ENCODE measurements around the gene SLC6A8. TPM values are rescaled to one million over a fixed set of nuclear protein-coding genes. Genes with fewer than 3 reads are reported as not detected.

The SLC6A8 gene
- total RNA-seq, 1 experiment from 2014 or later = 27.4 TPM

DNA sequence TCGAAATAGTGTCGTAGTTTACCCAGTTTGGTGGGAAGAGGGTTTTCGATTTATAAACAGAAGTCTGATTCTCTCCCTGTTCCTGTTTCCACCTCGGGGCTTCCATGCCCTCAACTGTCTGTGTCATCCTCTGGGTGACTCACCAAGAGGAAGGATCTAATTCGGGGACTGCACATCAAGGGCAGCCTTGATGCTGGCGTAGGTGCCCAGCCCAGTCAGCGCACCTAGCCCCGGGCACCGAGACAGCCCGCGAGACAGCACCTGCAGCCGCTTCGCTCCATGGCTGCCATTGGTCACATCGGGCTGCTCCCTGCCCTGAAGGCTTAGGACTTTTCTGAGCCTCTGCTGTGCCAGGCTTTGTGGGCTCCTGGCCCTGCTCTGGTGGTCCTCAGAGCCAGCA is 44.7 kb downstream of the SLC6A8 start:
- Mint-ChIP-seq H3K4me1 (ENCODE audit: low read depth, unreplicated experiment) (peaks cover 8% of the 10 kb centered on the region), H3K9me3 (ENCODE audit: low read depth, unreplicated experiment) (peaks cover 7% of the 10 kb centered on the region), H3K4me3 (ENCODE audit: low read depth, unreplicated experiment) (no peak overlapping the region), H3K27ac (ENCODE audit: unreplicated experiment) (no peak overlapping the region), H3K36me3 (ENCODE audit: insufficient read depth, unreplicated experiment) (peaks cover 8% of the 10 kb centered on the region), H3K27me3 (ENCODE audit: unreplicated experiment) (no peaks in the 10 kb centered on the region)
- TF ChIP-seq, protein P1, sequence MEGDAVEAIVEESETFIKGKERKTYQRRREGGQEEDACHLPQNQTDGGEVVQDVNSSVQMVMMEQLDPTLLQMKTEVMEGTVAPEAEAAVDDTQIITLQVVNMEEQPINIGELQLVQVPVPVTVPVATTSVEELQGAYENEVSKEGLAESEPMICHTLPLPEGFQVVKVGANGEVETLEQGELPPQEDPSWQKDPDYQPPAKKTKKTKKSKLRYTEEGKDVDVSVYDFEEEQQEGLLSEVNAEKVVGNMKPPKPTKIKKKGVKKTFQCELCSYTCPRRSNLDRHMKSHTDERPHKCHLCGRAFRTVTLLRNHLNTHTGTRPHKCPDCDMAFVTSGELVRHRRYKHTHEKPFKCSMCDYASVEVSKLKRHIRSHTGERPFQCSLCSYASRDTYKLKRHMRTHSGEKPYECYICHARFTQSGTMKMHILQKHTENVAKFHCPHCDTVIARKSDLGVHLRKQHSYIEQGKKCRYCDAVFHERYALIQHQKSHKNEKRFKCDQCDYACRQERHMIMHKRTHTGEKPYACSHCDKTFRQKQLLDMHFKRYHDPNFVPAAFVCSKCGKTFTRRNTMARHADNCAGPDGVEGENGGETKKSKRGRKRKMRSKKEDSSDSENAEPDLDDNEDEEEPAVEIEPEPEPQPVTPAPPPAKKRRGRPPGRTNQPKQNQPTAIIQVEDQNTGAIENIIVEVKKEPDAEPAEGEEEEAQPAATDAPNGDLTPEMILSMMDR (IDR thresholded peaks at IDR 0.05; ENCODE audit: unreplicated experiment) = no peak
- DNase-seq = no peak
- CTCF ChIA-PET = no interaction called here
- BruUV-seq (replicated peaks) = no TSS peak
- intact Hi-C loops (cut with micrococcal nuclease; ENCODE audit: unreplicated experiment) = no loop called here

DNA sequence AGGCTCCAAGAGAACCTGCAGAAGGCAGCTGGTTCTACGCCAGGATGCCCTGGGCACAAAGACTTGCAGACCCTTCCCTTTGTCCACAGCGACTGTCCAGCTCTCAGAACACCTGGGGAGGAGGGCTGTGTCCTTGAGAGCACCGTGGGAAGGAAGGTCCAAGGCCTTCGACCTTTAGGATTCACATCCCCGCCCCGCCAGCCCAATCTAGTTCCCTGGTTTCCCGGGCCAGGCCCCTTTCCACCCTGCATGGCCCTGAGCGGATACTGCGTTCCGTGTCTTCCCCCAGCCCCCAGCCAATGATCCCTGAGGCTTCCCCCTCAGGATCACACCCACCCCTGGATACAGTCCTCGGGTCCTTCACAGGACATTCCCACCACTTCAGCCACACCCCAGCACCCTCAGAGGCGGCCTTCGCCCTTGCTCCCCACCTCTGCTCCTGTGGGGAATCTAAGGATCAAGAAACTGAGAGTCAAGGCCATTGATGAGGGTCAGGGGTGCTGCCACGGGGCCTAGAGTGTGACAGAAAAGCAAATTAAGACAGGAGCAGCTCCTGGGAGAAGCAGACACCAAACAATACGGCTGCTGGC is 46.0 kb downstream of the SLC6A8 start:
- no peak for DNase-seq
- CTCF ChIA-PET = no interaction called here
- Mint-ChIP-seq H3K9me3 (ENCODE audit: low read depth, unreplicated experiment) (peaks cover 7% of the 10 kb centered on the region), H3K36me3 (ENCODE audit: insufficient read depth, unreplicated experiment) (peaks cover 8% of the 10 kb centered on the region), H3K27ac (ENCODE audit: unreplicated experiment) (peak overlapping the region; percentile 42), H3K4me3 (ENCODE audit: low read depth, unreplicated experiment) (no peak overlapping the region), H3K27me3 (ENCODE audit: unreplicated experiment) (no peaks in the 10 kb centered on the region), H3K4me1 (ENCODE audit: low read depth, unreplicated experiment) (peaks cover 6% of the 10 kb centered on the region)
- intact Hi-C loops (cut with micrococcal nuclease; ENCODE audit: unreplicated experiment) = no loop called here
- BruUV-seq (replicated peaks) = no TSS peak
- TF ChIP-seq, protein P1 (IDR thresholded peaks at IDR 0.05; ENCODE audit: unreplicated experiment) = no peak

DNA sequence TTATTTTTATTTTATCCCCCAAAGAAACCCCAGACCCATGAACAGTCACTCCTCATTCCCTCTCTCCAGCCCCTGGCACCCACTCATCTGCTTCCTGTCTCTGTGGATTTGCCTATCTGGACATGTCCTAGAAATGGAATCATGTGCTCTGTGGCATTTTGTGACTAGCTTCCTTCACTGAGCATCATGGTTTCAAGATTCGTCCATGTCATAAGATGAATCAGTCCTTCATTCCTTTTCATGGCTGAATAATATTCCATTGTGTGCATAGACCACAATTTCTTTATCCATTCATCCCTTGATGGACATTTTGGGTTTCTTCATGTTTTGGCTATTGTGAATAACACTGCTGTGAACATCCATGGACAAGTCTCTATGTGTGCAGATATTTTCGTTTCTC is 47.1 kb downstream of the SLC6A8 start:
- intact Hi-C loops (cut with micrococcal nuclease; ENCODE audit: unreplicated experiment) = no loop called here
- DNase-seq = no peak
- TF ChIP-seq, protein P1 (IDR thresholded peaks at IDR 0.05; ENCODE audit: unreplicated experiment) = no peak
- H3K9me3 Mint-ChIP-seq (ENCODE audit: low read depth, unreplicated experiment) = peaks cover 7% of the 10 kb centered on the region
- H3K4me1 Mint-ChIP-seq (ENCODE audit: low read depth, unreplicated experiment) = peaks cover 6% of the 10 kb centered on the region
- BruUV-seq (replicated peaks) = no TSS peak
- H3K27ac Mint-ChIP-seq (ENCODE audit: unreplicated experiment) = no peak overlapping the region
- H3K36me3 Mint-ChIP-seq (ENCODE audit: insufficient read depth, unreplicated experiment) = peaks cover 8% of the 10 kb centered on the region
- no peak overlapping the region for H3K4me3 Mint-ChIP-seq (ENCODE audit: low read depth, unreplicated experiment)
- CTCF ChIA-PET = no interaction called here
- H3K27me3 Mint-ChIP-seq (ENCODE audit: unreplicated experiment) = no peaks in the 10 kb centered on the region

- CTCF ChIA-PET = no interaction called here
- peaks cover 6% of the 10 kb centered on the region for H3K4me1 Mint-ChIP-seq (ENCODE audit: low read depth, unreplicated experiment)
- H3K27me3 Mint-ChIP-seq (ENCODE audit: unreplicated experiment) = no peaks in the 10 kb centered on the region
- no TSS peak for BruUV-seq (replicated peaks)
- H3K36me3 Mint-ChIP-seq (ENCODE audit: insufficient read depth, unreplicated experiment) = peaks cover 8% of the 10 kb centered on the region
- H3K9me3 Mint-ChIP-seq (ENCODE audit: low read depth, unreplicated experiment) = peaks cover 7% of the 10 kb centered on the region
- intact Hi-C loops (cut with micrococcal nuclease; ENCODE audit: unreplicated experiment) = no loop called here
- TF ChIP-seq, protein P1 (IDR thresholded peaks at IDR 0.05; ENCODE audit: unreplicated experiment) = no peak
- H3K4me3 Mint-ChIP-seq (ENCODE audit: low read depth, unreplicated experiment) = no peak overlapping the region
- no peak for DNase-seq
- H3K27ac Mint-ChIP-seq (ENCODE audit: unreplicated experiment) = no peak overlapping the region
Observed at GRCh38 chrX:153735274-153735673, 47.5 kb downstream of the SLC6A8 start.

Data from Calu3 (cell line).